Measurements from ENCODE around the gene NPAS2. TPM values are rescaled to one million over a fixed set of nuclear protein-coding genes. Genes with fewer than 3 reads are reported as not detected.

NPAS2 gene
- total and polyA plus RNA-seq, 2 experiments from 2014 or later: 0.55 to 0.89 TPM

DNA sequence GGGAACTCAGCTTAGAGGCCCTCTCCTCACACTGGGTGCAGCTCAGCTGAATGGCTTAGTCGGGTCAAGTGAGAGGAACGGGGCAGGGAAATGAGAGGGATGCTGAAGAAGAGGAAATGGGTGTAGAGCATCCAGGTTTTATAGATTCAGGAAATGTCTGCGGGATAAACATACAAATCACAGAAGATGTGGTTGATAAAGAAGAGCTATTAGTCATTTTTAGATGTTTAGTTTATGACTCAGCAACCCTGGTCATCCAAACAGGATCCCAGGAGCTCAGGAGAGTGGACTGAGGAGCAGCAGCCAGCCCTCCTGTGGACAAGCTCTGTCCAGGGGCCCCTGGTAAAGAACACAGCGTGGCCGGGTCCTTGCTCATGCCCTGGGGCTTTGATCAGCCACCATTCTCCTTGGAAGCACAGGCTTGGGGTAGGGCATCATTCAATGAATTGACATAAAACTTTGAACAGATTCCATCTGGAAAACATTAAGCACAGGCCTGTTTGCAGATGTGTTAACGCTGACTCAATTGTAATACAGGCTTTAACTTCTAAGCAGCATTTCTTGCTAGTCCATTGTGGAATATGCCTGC, 83.0 kb downstream of the NPAS2 start:
- Histone ChIP-seq H3K4me3 (no peak overlapping the region), H3K36me3 (no peaks in the 10 kb centered on the region), H3K9me3 (ENCODE audit: low read depth) (no peaks in the 10 kb centered on the region), H3K27ac (no peak overlapping the region), H3K4me1 (ENCODE audit: low read depth) (peaks cover 5% of the 10 kb centered on the region), H3K27me3 (no peaks in the 10 kb centered on the region)
- TF ChIP-seq, protein P1, sequence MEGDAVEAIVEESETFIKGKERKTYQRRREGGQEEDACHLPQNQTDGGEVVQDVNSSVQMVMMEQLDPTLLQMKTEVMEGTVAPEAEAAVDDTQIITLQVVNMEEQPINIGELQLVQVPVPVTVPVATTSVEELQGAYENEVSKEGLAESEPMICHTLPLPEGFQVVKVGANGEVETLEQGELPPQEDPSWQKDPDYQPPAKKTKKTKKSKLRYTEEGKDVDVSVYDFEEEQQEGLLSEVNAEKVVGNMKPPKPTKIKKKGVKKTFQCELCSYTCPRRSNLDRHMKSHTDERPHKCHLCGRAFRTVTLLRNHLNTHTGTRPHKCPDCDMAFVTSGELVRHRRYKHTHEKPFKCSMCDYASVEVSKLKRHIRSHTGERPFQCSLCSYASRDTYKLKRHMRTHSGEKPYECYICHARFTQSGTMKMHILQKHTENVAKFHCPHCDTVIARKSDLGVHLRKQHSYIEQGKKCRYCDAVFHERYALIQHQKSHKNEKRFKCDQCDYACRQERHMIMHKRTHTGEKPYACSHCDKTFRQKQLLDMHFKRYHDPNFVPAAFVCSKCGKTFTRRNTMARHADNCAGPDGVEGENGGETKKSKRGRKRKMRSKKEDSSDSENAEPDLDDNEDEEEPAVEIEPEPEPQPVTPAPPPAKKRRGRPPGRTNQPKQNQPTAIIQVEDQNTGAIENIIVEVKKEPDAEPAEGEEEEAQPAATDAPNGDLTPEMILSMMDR (IDR thresholded peaks at IDR 0.05; ENCODE audit: low read depth, low read length): peak; percentile 16
- DNase-seq (ENCODE audit: low read depth in 1 of 2, low spot score in 1 of 2): peak in 1 of 2 donors; percentile 86

GRCh38 chr2:100903534-100904258, 83.8 kb downstream of the NPAS2 start:
- Histone ChIP-seq H3K4me3 (no peak overlapping the region), H3K4me1 (ENCODE audit: low read depth) (peaks cover 5% of the 10 kb centered on the region), H3K27ac (no peak overlapping the region), H3K9me3 (ENCODE audit: low read depth) (no peaks in the 10 kb centered on the region), H3K27me3 (no peaks in the 10 kb centered on the region), H3K36me3 (no peaks in the 10 kb centered on the region)
- no peak for DNase-seq (ENCODE audit: low read depth in 1 of 2, low spot score in 1 of 2)
- TF ChIP-seq, protein P1 (IDR thresholded peaks at IDR 0.05; ENCODE audit: low read depth, low read length): no peak

DNA sequence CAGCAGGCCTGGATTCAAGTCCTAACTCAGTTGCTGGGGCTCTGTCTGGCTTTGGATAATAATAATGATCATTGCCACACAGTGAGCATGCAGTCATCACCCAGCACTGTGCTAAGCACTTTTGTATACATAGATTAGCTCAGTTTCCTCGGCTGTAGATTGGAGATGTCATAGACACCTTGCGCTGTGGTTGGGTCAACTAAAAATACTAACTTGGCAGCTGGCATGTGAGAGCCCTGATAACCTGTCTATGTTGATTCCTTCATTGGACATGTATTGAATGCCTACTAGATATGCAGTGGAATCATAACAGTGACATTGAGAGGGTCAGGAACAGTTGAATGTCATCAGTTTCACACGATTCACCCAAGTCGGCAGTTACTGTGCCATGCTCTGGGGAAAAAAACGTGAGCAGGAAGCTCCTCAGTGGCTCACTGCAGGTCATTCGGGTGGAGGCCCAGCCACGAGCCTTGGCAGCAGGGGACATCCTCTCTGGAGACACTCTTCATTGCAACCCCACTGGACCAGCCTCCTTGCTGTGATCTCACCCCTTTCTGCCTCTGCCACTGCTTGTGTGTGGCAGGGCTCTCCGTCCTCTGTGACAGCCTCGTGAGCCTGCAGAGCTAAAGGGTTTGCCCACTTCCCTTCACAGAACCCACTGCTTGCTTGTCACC, 85.3 kb downstream of the NPAS2 start:
- TF ChIP-seq, protein P1 (IDR thresholded peaks at IDR 0.05; ENCODE audit: low read depth, low read length): no peak
- Histone ChIP-seq H3K36me3 (no peaks in the 10 kb centered on the region), H3K27me3 (no peaks in the 10 kb centered on the region), H3K27ac (no peak overlapping the region), H3K9me3 (ENCODE audit: low read depth) (no peaks in the 10 kb centered on the region), H3K4me3 (no peak overlapping the region), H3K4me1 (ENCODE audit: low read depth) (peaks cover 5% of the 10 kb centered on the region)
- DNase-seq (ENCODE audit: low read depth in 1 of 2, low spot score in 1 of 2): no peak

GRCh38 chr2:100906131-100906530, 86.2 kb downstream of the NPAS2 start:
- H3K27me3 ChIP-seq: no peaks in the 10 kb centered on the region

GRCh38 chr2:100906679-100907078, 86.7 kb downstream of the NPAS2 start:
- TF ChIP-seq, protein P1 (IDR thresholded peaks at IDR 0.05; ENCODE audit: low read depth, low read length): no peak
- peaks cover 5% of the 10 kb centered on the region for H3K4me1 ChIP-seq (ENCODE audit: low read depth)
- DNase-seq (ENCODE audit: low read depth in 1 of 2, low spot score in 1 of 2): no peak
- H3K9me3 ChIP-seq (ENCODE audit: low read depth): no peaks in the 10 kb centered on the region
- H3K36me3 ChIP-seq: no peaks in the 10 kb centered on the region
- H3K27ac ChIP-seq: no peak overlapping the region
- no peak overlapping the region for H3K4me3 ChIP-seq
- H3K27me3 ChIP-seq: no peaks in the 10 kb centered on the region

More at GRCh38 chr2:100906131-100906530, 86.2 kb downstream of the NPAS2 start:
- no peak for DNase-seq (ENCODE audit: low read depth in 1 of 2, low spot score in 1 of 2)
- H3K9me3 ChIP-seq (ENCODE audit: low read depth): no peaks in the 10 kb centered on the region
- TF ChIP-seq, protein P1 (IDR thresholded peaks at IDR 0.05; ENCODE audit: low read depth, low read length): no peak
- no peaks in the 10 kb centered on the region for H3K36me3 ChIP-seq
- H3K4me1 ChIP-seq (ENCODE audit: low read depth): peaks cover 5% of the 10 kb centered on the region
- H3K4me3 ChIP-seq: no peak overlapping the region
- H3K27ac ChIP-seq: no peak overlapping the region

Measured in cardiac muscle cell (in vitro differentiated cells and primary cell).